ENCODE results near the gene ELK4. TPM values are rescaled to one million over a fixed set of nuclear protein-coding genes. Genes with fewer than 3 reads are reported as not detected.

The ELK4 gene
- total RNA-seq, 1 donor from 2014 or later = 27.6 TPM

DNA sequence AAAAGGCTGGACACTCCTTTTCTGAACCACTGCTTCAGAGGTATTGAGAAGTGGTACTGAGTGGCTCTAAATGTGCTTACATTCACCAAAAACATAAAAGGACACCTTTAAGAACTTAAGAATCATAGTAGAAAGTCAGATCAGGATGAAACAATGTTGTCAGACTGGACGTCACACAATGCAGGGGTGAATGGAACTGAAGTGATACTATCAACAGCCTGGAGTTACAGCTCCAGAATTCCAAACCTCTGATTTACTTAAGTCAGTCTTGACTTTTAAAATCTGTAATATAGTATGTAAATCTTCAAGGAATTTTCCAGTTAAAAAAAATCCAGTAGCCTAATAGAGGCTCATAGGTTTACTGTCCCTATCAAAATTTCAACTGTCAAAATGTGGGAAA lies 19.3 kb downstream of the ELK4 start:
- Mint-ChIP-seq H3K36me3 (peaks cover 32% of the 10 kb centered on the region), H3K27me3 (no peaks in the 10 kb centered on the region), H3K27ac (no peak overlapping the region), H3K4me1 (ENCODE audit: unreplicated experiment) (peaks cover 10% of the 10 kb centered on the region), H3K4me3 (no peak overlapping the region), H3K9me3 (no peaks in the 10 kb centered on the region)
- TF ChIP-seq, protein P1, sequence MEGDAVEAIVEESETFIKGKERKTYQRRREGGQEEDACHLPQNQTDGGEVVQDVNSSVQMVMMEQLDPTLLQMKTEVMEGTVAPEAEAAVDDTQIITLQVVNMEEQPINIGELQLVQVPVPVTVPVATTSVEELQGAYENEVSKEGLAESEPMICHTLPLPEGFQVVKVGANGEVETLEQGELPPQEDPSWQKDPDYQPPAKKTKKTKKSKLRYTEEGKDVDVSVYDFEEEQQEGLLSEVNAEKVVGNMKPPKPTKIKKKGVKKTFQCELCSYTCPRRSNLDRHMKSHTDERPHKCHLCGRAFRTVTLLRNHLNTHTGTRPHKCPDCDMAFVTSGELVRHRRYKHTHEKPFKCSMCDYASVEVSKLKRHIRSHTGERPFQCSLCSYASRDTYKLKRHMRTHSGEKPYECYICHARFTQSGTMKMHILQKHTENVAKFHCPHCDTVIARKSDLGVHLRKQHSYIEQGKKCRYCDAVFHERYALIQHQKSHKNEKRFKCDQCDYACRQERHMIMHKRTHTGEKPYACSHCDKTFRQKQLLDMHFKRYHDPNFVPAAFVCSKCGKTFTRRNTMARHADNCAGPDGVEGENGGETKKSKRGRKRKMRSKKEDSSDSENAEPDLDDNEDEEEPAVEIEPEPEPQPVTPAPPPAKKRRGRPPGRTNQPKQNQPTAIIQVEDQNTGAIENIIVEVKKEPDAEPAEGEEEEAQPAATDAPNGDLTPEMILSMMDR (conservative IDR thresholded peaks at IDR 0.05) = no peak
- DNase-seq (ENCODE audit: extremely low spot score, unreplicated experiment) = no peak

DNA sequence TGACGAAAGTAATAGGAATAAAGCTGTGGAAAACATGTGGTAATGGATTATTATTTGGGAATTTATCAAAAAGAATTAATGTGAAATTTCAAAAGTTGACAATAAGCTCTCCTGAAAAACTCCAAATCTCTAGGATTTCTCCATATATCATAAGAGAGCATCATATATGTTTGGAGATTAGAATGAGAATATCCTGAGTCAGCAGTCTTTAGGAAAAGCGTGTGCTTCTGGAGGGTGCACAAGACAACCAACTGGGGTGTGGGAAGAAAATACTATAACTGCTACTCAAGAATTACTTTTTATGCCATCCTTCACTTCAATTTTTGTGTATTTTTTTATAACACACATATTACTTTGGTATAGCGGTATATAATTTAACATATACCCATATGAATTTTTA lies 19.7 kb downstream of the ELK4 start:
- peaks cover 32% of the 10 kb centered on the region for H3K36me3 Mint-ChIP-seq
- no peak overlapping the region for H3K4me3 Mint-ChIP-seq
- no peaks in the 10 kb centered on the region for H3K27me3 Mint-ChIP-seq
- no peak overlapping the region for H3K27ac Mint-ChIP-seq
- TF ChIP-seq, protein P1 (conservative IDR thresholded peaks at IDR 0.05) = no peak
- DNase-seq (ENCODE audit: extremely low spot score, unreplicated experiment) = no peak
- no peaks in the 10 kb centered on the region for H3K9me3 Mint-ChIP-seq
- H3K4me1 Mint-ChIP-seq (ENCODE audit: unreplicated experiment) = peaks cover 10% of the 10 kb centered on the region

DNA sequence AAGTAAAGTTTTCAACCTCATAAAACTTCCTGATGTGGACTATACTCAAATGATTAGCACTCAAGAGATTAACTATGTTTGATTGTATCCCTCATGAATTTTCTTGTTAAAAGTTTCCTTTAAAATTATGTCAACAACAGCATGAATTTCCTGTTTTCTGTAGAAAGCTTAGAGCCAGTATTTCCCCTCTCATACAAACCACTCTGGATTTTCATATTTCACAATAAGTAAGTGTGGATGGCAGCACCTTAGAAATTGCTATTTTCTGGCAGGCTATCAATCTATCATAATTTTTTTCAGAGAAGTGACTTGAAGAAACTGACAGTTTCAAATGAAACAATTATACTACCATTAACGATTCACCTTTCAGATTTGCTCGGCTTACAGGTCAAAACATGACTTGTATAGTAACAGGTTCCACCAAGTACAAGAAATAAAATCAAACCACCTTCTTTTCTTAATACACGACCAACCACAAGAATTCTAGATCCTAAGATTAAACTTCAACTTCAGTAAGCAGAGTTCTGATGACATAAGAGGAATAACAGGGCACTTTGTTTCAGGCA lies 20.8 kb downstream of the ELK4 start:
- Mint-ChIP-seq H3K9me3 (no peaks in the 10 kb centered on the region), H3K4me3 (no peak overlapping the region)

GRCh38 chr1:205610036-205610435 lies 21.8 kb downstream of the ELK4 start:
- TF ChIP-seq, protein P1 (conservative IDR thresholded peaks at IDR 0.05) = no peak
- H3K27me3 Mint-ChIP-seq = no peaks in the 10 kb centered on the region
- no peak overlapping the region for H3K27ac Mint-ChIP-seq
- H3K9me3 Mint-ChIP-seq = no peaks in the 10 kb centered on the region
- H3K36me3 Mint-ChIP-seq = peaks cover 21% of the 10 kb centered on the region
- peaks cover 10% of the 10 kb centered on the region for H3K4me1 Mint-ChIP-seq (ENCODE audit: unreplicated experiment)
- no peak overlapping the region for H3K4me3 Mint-ChIP-seq
- DNase-seq (ENCODE audit: extremely low spot score, unreplicated experiment) = no peak

More for the DNA sequence above, 20.8 kb downstream of the ELK4 start:
- Mint-ChIP-seq H3K27ac (peak overlapping the region; percentile 70), H3K4me1 (ENCODE audit: unreplicated experiment) (peaks cover 10% of the 10 kb centered on the region), H3K36me3 (peaks cover 26% of the 10 kb centered on the region), H3K27me3 (no peaks in the 10 kb centered on the region)
- TF ChIP-seq, protein P1 (conservative IDR thresholded peaks at IDR 0.05) = no peak
- DNase-seq (ENCODE audit: extremely low spot score, unreplicated experiment) = no peak

- no peak for DNase-seq (ENCODE audit: extremely low spot score, unreplicated experiment)
- no peaks in the 10 kb centered on the region for H3K27me3 Mint-ChIP-seq
- H3K4me3 Mint-ChIP-seq = no peak overlapping the region
- TF ChIP-seq, protein P1 (conservative IDR thresholded peaks at IDR 0.05) = no peak
- H3K36me3 Mint-ChIP-seq = peaks cover 17% of the 10 kb centered on the region
- H3K9me3 Mint-ChIP-seq = no peaks in the 10 kb centered on the region
- no peak overlapping the region for H3K27ac Mint-ChIP-seq
- H3K4me1 Mint-ChIP-seq (ENCODE audit: unreplicated experiment) = peaks cover 7% of the 10 kb centered on the region
Observed at GRCh38 chr1:205604825-205605505, 26.8 kb downstream of the ELK4 start.

All from type B pancreatic cell (in vitro differentiated cells).